KMS-11 (cell line): ENCODE data around the gene DACH2.

Experiments used
- H2AFZ ChIP-seq: fragments of 200-600 bp; sonication (generic); 2 replicates; pipeline ENCODE4 v1.6.1; 2016; ENCODE audit warnings: antibody characterized with exemption, mixed run types, low read depth
- H3K27ac ChIP-seq: fragments of 200-600 bp; sonication (generic); 2 replicates; pipeline ENCODE4 v1.6.1; 2016; ENCODE audit warnings: mild to moderate bottlenecking, mixed run types
- H3K27me3 ChIP-seq: fragments of 200-600 bp; sonication (generic); 2 replicates; pipeline ENCODE4 v1.6.1; 2017; ENCODE audit warnings: mild to moderate bottlenecking, low read depth, mixed run types, moderate library complexity; ENCODE audit not compliant: insufficient read depth
- H3K36me3 ChIP-seq: fragments of 200-600 bp; sonication (generic); 2 replicates; pipeline ENCODE4 v1.6.1; 2017; ENCODE audit warnings: mild to moderate bottlenecking, mixed run types; ENCODE audit not compliant: insufficient read depth
- H3K4me1 ChIP-seq: fragments of 200-600 bp; sonication (generic); 2 replicates; pipeline ENCODE4 v1.6.1; 2016; ENCODE audit warnings: mild to moderate bottlenecking, low read depth, mixed run types; ENCODE audit not compliant: poor library complexity, severe bottlenecking
- H3K4me2 ChIP-seq: fragments of 200-600 bp; sonication (generic); 2 replicates; pipeline ENCODE4 v1.7.0; 2016; ENCODE audit warnings: mild to moderate bottlenecking, mixed run types
- H3K4me3 ChIP-seq: fragments of 200-600 bp; sonication (generic); IDR thresholded peaks from 2 replicates; pipeline ENCODE4 v1.6.1; 2017; ENCODE audit warnings: low read depth, low read length, mixed read lengths; ENCODE audit not compliant: insufficient read depth
- H3K79me2 ChIP-seq: fragments of 200-600 bp; sonication (generic); 2 replicates; pipeline ENCODE4 v1.6.1; 2016; ENCODE audit warnings: low read depth, mixed run types; ENCODE audit not compliant: insufficient read depth
- H3K9ac ChIP-seq: fragments of 200-600 bp; sonication (generic); 2 replicates; pipeline ENCODE4 v1.6.1; 2016; ENCODE audit warnings: mild to moderate bottlenecking, mixed run types
- H4K20me1 ChIP-seq: fragments of 200-600 bp; sonication (generic); 2 replicates; pipeline ENCODE4 v1.6.1; 2016; ENCODE audit warnings: mild to moderate bottlenecking, mixed run types; ENCODE audit not compliant: insufficient read depth
- TF ChIP-seq, protein P1 (sequence below): fragments of 200-600 bp; sonication (generic); conservative IDR thresholded peaks from 2 replicates; pipeline ENCODE4 v1.6.1; 2017; ENCODE audit warnings: low read depth, mild to moderate bottlenecking, antibody characterized with exemption, low read length, moderate library complexity, mixed read lengths

The DACH2 gene

DNA sequence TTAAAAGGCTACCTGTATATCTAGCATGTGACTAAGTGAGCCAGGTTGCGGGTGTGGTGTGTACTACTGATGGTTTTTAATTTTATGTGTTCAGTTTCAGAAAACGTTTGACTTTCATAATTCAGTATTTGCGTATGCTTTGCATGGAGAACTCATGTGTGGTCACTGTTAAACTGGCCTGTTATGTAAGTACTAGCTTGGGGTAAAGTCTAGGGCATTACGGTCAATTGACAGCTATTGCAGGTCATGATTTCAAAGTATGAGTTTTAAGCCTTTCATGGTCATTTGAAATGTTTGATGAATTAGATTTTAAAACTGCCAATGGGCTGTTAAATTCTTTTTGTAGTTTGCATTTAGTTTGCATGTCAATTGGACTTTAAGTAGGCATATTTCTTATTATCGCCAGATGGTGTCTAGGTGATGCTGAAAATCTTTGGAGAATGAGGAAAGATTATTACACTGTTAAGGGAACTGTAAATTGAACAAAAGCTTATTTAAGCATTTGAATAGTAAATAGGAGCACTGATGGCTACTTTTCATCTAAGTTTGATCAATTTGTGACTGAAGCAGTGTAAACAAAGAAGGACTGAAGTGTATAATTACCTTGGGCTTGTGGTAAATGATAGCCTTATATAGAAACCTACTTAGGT lies 563.4 kb downstream of the DACH2 start:
- Histone ChIP-seq H2AFZ (no peak overlapping the region), H3K27me3 (no peaks in the 10 kb centered on the region), H3K79me2 (no peaks in the 10 kb centered on the region), H3K27ac (no peak overlapping the region), H3K9ac (no peak overlapping the region), H3K4me3 (no peak overlapping the region), H3K4me1 (no peaks in the 10 kb centered on the region), H3K36me3 (no peaks in the 10 kb centered on the region), H3K4me2 (no peak overlapping the region), H4K20me1 (no peaks in the 10 kb centered on the region)
- TF ChIP-seq, protein P1, sequence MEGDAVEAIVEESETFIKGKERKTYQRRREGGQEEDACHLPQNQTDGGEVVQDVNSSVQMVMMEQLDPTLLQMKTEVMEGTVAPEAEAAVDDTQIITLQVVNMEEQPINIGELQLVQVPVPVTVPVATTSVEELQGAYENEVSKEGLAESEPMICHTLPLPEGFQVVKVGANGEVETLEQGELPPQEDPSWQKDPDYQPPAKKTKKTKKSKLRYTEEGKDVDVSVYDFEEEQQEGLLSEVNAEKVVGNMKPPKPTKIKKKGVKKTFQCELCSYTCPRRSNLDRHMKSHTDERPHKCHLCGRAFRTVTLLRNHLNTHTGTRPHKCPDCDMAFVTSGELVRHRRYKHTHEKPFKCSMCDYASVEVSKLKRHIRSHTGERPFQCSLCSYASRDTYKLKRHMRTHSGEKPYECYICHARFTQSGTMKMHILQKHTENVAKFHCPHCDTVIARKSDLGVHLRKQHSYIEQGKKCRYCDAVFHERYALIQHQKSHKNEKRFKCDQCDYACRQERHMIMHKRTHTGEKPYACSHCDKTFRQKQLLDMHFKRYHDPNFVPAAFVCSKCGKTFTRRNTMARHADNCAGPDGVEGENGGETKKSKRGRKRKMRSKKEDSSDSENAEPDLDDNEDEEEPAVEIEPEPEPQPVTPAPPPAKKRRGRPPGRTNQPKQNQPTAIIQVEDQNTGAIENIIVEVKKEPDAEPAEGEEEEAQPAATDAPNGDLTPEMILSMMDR, result no peak

DNA sequence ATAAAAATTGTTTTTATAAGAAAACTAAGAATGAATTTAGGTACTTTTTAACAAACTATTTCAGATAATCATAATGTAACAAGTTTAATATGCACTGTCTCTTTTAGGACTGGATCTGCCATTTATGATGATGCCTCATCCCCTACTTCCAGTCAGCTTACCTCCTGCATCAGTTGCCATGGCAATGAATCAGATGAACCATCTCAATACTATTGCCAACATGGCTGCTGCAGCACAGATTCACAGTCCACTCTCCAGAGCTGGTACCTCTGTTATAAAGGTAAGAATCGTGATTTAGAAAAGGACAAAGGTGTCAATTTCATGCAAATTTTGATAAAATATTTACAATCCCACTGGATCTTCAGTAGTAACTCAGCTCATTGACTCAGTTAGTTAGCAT lies 566.2 kb downstream of the DACH2 start:
- Histone ChIP-seq H3K36me3 (no peaks in the 10 kb centered on the region), H4K20me1 (no peaks in the 10 kb centered on the region), H3K27me3 (no peaks in the 10 kb centered on the region), H2AFZ (no peak overlapping the region), H3K27ac (no peak overlapping the region), H3K4me1 (no peaks in the 10 kb centered on the region), H3K4me3 (no peak overlapping the region), H3K9ac (no peak overlapping the region), H3K4me2 (no peak overlapping the region), H3K79me2 (no peaks in the 10 kb centered on the region)
- TF ChIP-seq, protein P1, result no peak

DNA sequence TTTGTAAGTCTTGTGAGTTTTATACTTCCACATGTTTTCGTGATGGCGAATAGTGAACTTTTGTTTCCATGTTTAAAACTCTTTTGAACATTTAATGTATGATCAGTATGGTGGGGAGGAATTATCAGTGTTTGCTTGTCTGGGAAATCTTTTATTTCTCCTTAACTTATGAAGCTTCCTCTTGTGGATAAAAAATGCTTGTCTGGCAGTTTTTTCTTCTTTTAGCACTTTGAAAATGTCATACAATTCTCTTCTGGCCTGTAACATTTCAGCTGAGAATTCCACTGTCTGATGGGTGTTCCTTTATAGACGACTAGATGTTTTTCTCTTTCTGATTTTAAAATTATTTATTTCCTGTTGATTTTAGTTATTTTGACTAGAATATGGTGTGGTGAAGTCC lies 576.0 kb downstream of the DACH2 start:
- no peaks in the 10 kb centered on the region for H4K20me1 ChIP-seq
- no peak overlapping the region for H2AFZ ChIP-seq
- H3K4me1 ChIP-seq, result no peaks in the 10 kb centered on the region
- H3K36me3 ChIP-seq, result no peaks in the 10 kb centered on the region
- TF ChIP-seq, protein P1, result no peak
- H3K27me3 ChIP-seq, result no peaks in the 10 kb centered on the region
- H3K4me2 ChIP-seq, result no peak overlapping the region
- no peak overlapping the region for H3K4me3 ChIP-seq
- H3K27ac ChIP-seq, result no peak overlapping the region
- H3K9ac ChIP-seq, result no peak overlapping the region
- H3K79me2 ChIP-seq, result no peaks in the 10 kb centered on the region

DNA sequence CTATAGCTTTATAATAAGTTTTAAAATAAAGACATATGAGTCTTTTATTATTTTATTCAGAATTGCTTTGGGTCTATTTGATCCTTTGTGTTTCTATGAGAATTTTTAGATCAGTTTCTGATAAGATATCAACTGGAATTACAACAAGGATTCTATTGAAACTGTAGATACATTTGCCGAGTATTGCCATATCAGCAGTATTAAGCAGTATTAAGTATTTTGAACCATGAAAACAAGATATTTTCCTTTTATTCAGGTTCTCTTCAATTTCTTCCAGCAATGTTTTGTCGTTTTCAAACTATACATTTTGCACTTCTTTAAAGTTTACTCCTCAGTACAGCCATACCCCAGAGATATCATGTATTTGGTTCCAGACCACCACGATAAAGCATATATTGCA lies 598.8 kb downstream of the DACH2 start:
- Histone ChIP-seq H4K20me1 (no peaks in the 10 kb centered on the region), H3K79me2 (no peaks in the 10 kb centered on the region), H3K36me3 (no peaks in the 10 kb centered on the region), H3K4me3 (no peak overlapping the region), H3K4me2 (no peak overlapping the region), H2AFZ (no peak overlapping the region), H3K9ac (no peak overlapping the region), H3K4me1 (no peaks in the 10 kb centered on the region), H3K27ac (no peak overlapping the region), H3K27me3 (no peaks in the 10 kb centered on the region)
- TF ChIP-seq, protein P1, result no peak
